B cell (primary cell): ENCODE data around the gene ITCH.

Experiments
- CTCF ChIP-seq: fragments of 200-600 bp; IDR thresholded peaks from one replicate; pipeline ENCODE4 v1.8.0; 2022; ENCODE audit warnings: antibody characterized with exemption, mild to moderate bottlenecking
- EZH2 ChIP-seq: IDR thresholded peaks from 2 replicates; pipeline ENCODE4 v1.6.1; 2012; ENCODE audit warnings: borderline replicate concordance, low read depth, mild to moderate bottlenecking, moderate library complexity, low read length; ENCODE audit not compliant: insufficient read depth, poor library complexity, severe bottlenecking

GRCh38 chr20:34534391-34535165 lies 171.5 kb downstream of the ITCH start:
- TF ChIP-seq CTCF, result no peak
- no peak for TF ChIP-seq EZH2
